Choroid plexus epithelial cell (primary cell): Measurements from ENCODE around the gene KRTAP12-1.
"Not testable (repeated sequence)": the region's sequence is repeated elsewhere in the genome, so short reads cannot be mapped to it uniquely, and the experiment has no call there.

Experiments used
- DNase-seq: peaks from one replicate; pipeline ENCODE4 v3.0.0-alpha.2; 2010; ENCODE audit warnings: low read depth
- H3K4me3 ChIP-seq: 2 replicates; pipeline ENCODE4 v1.5.1; 2011; ENCODE audit warnings: low read depth, mild to moderate bottlenecking, control low read depth, low read length, moderate library complexity
- CTCF ChIP-seq: conservative IDR thresholded peaks from 2 replicates; pipeline ENCODE4 v1.5.1; 2011; ENCODE audit warnings: low read depth, mild to moderate bottlenecking, control low read depth, inconsistent platforms, low read length, moderate library complexity

Gene KRTAP12-1

DNA sequence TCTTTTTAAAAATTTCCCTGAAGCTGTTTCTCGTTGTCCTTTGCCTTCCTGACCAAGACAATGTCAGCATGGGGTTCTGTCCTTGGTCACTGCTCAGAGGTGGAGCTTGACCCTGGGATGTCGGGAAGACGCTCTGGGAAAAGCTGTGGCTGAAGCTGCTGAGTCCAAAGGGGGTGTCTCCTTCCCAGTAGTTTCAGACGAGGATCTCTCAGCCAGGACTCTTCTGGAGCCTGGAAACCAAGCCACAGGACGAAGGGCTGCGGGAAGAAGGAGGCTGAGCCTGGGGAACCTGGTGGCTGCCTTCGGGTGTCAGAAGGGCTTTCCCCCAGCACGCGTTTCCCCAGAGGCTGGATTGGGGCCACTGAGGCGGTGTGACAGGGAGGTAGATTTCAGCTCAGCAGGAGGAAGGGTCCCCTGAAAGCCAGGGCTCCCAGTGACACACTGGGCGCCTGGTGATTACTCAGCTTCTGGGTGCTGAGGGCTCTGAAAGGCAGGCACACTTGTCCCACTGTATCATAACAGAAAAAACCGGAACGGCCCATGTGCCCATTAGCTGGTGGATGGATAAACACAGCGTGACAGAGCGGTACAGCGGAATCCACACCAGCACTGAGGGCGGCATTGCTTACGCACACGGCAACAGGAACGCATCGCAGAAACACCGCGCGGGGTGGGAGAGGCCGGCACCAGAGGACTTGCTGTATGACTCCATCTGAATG lies 5.0 kb upstream of the KRTAP12-1 start:
- TF ChIP-seq CTCF: no peak
- H3K4me3 ChIP-seq: no peak overlapping the region

DNA sequence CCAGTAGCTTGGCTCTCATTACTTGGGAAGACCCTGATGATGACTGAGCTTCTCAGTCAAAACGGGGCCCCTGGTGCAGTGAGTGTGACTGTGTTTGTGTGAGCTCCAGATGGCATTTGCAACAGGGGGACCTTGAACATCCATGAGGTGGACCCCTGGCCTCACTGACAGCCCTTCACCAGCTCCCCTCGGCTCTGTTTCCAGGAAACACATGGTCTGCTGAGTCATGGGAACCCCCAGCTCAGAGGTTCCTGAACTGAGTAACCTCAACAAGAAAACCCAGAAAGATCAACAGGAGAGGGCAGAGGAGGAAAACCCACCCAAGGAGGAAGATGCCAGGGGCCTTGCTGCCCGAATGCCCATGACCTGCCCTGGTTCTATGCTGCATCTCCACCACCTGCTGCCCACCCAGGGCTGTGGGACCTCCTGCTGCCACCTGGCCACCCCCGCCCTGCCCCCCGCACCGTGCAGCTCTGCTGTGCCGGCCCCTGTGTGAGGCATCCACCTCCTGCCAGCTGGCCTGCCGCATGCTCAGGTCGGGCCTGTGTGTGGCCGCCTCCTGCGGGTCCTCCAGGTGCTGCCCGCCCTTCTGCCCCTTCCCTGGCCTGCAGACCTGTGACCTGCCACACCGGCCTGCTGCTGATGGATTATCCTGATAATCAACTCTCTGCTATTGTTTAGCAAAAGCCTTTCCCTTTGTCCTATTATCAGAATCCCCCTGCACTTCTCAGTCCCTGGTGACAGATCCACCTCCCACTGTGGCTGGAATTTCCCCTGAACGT lies 4.2 kb upstream of the KRTAP12-1 start:
- DNase-seq: no peak
- no peak overlapping the region for H3K4me3 ChIP-seq
- no peak for TF ChIP-seq CTCF

More for the DNA sequence above, 5.0 kb upstream of the KRTAP12-1 start:
- DNase-seq: no peak

GRCh38 chr21:44685050-44685449 lies 3.1 kb upstream of the KRTAP12-1 start:
- H3K4me3 ChIP-seq, DNase-seq: not testable (repeated sequence)

DNA sequence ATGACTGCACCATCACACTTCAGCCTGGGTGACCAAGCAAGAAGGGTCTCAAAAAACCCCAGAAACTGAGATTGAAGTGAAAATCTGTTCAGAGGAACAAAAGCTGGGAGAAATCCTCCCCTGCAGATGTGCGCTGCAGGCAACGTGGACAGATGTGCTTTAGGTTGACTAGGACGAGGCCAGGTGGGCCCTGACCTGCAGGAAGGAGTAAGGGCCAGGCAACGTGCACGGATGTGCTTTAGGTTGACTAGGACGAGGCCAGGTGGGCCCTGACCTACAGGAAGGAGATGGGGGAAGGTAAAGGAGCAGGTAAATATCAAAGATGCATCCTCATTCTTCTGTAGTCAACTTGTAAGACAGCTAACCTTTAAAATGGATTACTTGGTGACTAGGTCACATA lies 2.5 kb upstream of the KRTAP12-1 start:
- TF ChIP-seq CTCF: no peak
- no peak overlapping the region for H3K4me3 ChIP-seq
- DNase-seq: no peak

GRCh38 chr21:44684077-44684476 lies 2.1 kb upstream of the KRTAP12-1 start:
- TF ChIP-seq CTCF: no peak
- no peak overlapping the region for H3K4me3 ChIP-seq
- no peak for DNase-seq

DNA sequence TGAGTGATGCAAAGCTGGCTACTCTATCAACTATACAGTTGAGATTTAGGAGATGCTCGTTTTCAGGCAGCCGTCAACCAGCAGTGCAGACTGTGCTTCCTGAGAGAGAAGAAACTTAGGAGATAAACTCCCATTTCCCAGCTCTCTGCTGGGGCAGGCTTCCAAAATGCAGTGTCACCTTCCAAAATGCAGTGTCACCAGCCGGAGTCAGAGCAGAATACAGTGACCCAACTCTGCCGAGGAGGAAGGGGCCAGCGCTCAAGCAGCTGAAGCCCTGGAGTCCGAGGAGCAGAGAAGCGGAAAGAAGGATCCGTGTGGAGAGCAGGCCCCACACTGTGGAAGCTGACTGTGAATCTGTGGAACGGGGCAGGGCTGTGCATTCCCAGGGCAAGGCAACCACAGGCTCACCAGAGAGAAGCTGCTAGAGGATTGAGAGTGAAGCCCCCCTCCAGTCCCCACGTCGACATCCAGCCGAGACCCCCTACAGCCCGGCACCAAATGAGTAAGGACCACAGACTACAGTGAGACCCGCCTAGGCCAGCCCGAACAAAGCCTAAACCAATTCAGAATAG lies 703 bp upstream of the KRTAP12-1 start:
- no peak overlapping the region for H3K4me3 ChIP-seq
- TF ChIP-seq CTCF: no peak
- no peak for DNase-seq

DNA sequence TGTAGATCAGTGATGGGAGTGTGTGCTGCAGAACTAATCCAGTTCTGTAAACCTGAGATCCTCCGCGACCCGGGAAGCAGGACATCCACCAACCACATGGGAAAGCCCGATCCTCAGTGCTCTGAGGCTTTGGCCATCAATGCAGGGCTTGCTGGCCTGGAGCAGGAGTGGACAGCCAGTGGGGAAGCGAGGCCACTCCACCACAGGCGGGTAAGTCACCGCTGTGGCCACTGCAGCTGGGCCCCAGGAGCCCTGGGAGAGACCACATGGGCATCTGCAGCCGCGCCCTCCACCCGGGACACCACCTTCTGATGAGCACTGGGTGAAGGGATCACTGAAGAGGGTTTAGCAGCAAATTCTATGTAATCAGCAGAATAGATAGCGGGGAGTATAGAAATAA lies 811 bp downstream of the KRTAP12-1 start:
- DNase-seq: no peak
- H3K4me3 ChIP-seq: no peak overlapping the region
- no peak for TF ChIP-seq CTCF
